Measurements from ENCODE around the gene PDE6C.

Gene PDE6C

DNA sequence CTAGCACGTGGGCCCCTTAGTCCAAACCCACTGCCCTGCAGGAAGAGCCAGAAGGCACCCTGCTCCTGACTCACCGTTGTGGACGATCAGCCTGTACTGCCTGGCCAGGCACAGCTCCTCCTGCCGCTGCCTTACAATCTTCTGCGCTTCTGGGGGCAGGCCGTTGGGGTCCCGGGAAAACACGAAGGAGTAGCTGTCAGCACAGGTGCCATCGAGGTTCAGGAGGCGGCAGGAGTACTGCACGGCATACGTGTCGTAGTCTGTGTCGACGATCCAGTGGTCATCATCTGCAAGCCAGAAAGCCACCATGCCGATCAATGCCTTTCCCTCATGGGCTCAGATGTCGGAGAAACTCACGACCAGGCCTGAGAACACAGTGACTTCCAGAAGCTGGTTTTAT is 18.6 kb upstream of the PDE6C start:
- H3K27me3 ChIP-seq (ENCODE audit: low read depth, low read length): no peaks in the 10 kb centered on the region
- H3K4me2 ChIP-seq (ENCODE audit: low read length): no peak overlapping the region
- H3K79me2 ChIP-seq (ENCODE audit: low read length): no peaks in the 10 kb centered on the region
- no peaks in the 10 kb centered on the region for H3K9me3 ChIP-seq (ENCODE audit: insufficient read depth, low read length)
- H3K4me1 ChIP-seq (ENCODE audit: low read length): no peaks in the 10 kb centered on the region
- H3K4me3 ChIP-seq (ENCODE audit: low read length): no peak overlapping the region
- no peak overlapping the region for H3K27ac ChIP-seq (ENCODE audit: low read length)
- no peak overlapping the region for H2AFZ ChIP-seq (ENCODE audit: low read depth, low read length)
- no peaks in the 10 kb centered on the region for H4K20me1 ChIP-seq (ENCODE audit: insufficient read depth, low read length)
- no peaks in the 10 kb centered on the region for H3K36me3 ChIP-seq (replicated peaks; ENCODE audit: low read depth, low read length)
- H3K9ac ChIP-seq (ENCODE audit: low read length): no peak overlapping the region
- TF ChIP-seq, protein P1, sequence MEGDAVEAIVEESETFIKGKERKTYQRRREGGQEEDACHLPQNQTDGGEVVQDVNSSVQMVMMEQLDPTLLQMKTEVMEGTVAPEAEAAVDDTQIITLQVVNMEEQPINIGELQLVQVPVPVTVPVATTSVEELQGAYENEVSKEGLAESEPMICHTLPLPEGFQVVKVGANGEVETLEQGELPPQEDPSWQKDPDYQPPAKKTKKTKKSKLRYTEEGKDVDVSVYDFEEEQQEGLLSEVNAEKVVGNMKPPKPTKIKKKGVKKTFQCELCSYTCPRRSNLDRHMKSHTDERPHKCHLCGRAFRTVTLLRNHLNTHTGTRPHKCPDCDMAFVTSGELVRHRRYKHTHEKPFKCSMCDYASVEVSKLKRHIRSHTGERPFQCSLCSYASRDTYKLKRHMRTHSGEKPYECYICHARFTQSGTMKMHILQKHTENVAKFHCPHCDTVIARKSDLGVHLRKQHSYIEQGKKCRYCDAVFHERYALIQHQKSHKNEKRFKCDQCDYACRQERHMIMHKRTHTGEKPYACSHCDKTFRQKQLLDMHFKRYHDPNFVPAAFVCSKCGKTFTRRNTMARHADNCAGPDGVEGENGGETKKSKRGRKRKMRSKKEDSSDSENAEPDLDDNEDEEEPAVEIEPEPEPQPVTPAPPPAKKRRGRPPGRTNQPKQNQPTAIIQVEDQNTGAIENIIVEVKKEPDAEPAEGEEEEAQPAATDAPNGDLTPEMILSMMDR (IDR thresholded peaks at IDR 0.05; ENCODE audit: low read depth, low read length): no peak
- no peak for TF ChIP-seq EZH2phosphoT487 (IDR thresholded peaks at IDR 0.05; ENCODE audit: low read depth)

DNA sequence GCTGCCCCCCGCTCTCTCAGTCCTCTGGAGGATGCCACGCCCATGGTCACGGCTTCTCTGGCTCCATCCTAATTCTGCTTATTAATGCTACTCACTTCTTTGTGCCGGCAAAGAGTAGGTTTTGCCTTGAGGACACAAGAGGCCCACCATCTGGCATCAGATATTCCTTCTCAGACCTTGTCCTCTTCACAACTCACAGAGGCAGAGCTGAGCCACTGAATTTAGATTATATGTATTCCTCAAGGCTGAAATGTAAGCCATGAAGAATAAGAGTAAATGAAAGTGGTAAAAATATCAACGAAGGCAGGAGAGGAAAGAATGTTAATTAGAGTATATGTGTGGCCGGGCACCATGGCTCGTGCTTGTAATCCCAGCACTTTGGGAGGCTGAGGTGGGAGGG is 17.8 kb upstream of the PDE6C start:
- Histone ChIP-seq H3K36me3 (replicated peaks; ENCODE audit: low read depth, low read length) (no peaks in the 10 kb centered on the region), H3K27ac (ENCODE audit: low read length) (no peak overlapping the region), H3K4me2 (ENCODE audit: low read length) (no peak overlapping the region), H4K20me1 (ENCODE audit: insufficient read depth, low read length) (no peaks in the 10 kb centered on the region), H3K79me2 (ENCODE audit: low read length) (no peaks in the 10 kb centered on the region), H3K4me3 (ENCODE audit: low read length) (no peak overlapping the region), H3K9ac (ENCODE audit: low read length) (no peak overlapping the region), H3K27me3 (ENCODE audit: low read depth, low read length) (no peaks in the 10 kb centered on the region), H2AFZ (ENCODE audit: low read depth, low read length) (no peak overlapping the region), H3K4me1 (ENCODE audit: low read length) (no peaks in the 10 kb centered on the region), H3K9me3 (ENCODE audit: insufficient read depth, low read length) (no peaks in the 10 kb centered on the region)
- TF ChIP-seq, protein P1 (IDR thresholded peaks at IDR 0.05; ENCODE audit: low read depth, low read length): no peak
- TF ChIP-seq EZH2phosphoT487 (IDR thresholded peaks at IDR 0.05; ENCODE audit: low read depth): no peak

DNA sequence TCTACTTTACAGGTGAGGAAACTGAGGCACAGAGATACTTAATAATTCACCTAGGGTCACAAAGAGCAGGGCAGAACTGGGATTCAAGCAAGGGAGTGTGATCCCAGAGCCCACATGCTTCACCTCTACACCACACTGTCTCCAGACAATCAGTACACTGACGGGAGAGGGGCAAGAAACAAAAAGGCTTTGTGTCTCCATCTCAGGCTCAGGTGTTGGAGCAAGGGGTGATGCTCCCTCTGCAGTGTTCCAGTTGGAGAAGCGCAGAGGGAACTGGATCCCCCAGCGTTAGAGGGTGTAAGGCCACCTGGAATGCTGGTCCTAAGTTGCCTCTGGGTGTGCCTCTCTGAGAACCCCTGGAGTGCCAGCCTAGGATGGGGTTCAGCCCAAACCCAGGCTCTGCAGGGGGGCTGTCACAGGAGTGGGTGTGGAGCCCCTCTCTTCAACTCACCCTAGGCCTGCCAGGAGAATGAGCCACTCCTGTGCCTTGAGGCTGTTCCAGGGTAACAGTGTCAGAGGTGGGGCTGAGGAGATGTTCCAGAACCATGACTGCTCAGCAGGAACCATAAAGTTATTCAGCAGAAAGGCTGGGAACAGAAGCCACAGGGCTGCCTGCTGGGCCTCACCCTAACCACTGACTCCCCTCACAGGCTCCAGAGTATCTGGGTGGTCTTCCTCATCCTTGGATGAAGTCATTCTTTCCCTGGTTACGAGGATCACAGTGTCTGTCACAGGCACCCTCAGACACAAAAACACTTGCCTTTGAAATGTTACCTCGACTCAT is 16.8 kb upstream of the PDE6C start:
- no peaks in the 10 kb centered on the region for H3K4me1 ChIP-seq (ENCODE audit: low read length)
- H3K27ac ChIP-seq (ENCODE audit: low read length): no peak overlapping the region
- H3K4me3 ChIP-seq (ENCODE audit: low read length): no peak overlapping the region
- no peaks in the 10 kb centered on the region for H3K9me3 ChIP-seq (ENCODE audit: insufficient read depth, low read length)
- H3K4me2 ChIP-seq (ENCODE audit: low read length): no peak overlapping the region
- no peaks in the 10 kb centered on the region for H4K20me1 ChIP-seq (ENCODE audit: insufficient read depth, low read length)
- H3K79me2 ChIP-seq (ENCODE audit: low read length): no peaks in the 10 kb centered on the region
- H3K27me3 ChIP-seq (ENCODE audit: low read depth, low read length): no peaks in the 10 kb centered on the region
- H3K9ac ChIP-seq (ENCODE audit: low read length): no peak overlapping the region
- no peak for TF ChIP-seq EZH2phosphoT487 (IDR thresholded peaks at IDR 0.05; ENCODE audit: low read depth)
- TF ChIP-seq, protein P1 (IDR thresholded peaks at IDR 0.05; ENCODE audit: low read depth, low read length): no peak
- H2AFZ ChIP-seq (ENCODE audit: low read depth, low read length): no peak overlapping the region
- no peaks in the 10 kb centered on the region for H3K36me3 ChIP-seq (replicated peaks; ENCODE audit: low read depth, low read length)

- no peak overlapping the region for H3K4me2 ChIP-seq (ENCODE audit: low read length)
- no peak overlapping the region for H3K9ac ChIP-seq (ENCODE audit: low read length)
These were observed 15.8 kb upstream of the PDE6C start for GRCh38 chr10:93596539-93596938.

More at GRCh38 chr10:93596539-93596938, 15.8 kb upstream of the PDE6C start:
- no peak overlapping the region for H2AFZ ChIP-seq (ENCODE audit: low read depth, low read length)
- no peak overlapping the region for H3K4me3 ChIP-seq (ENCODE audit: low read length)
- no peaks in the 10 kb centered on the region for H3K36me3 ChIP-seq (replicated peaks; ENCODE audit: low read depth, low read length)
- no peaks in the 10 kb centered on the region for H4K20me1 ChIP-seq (ENCODE audit: insufficient read depth, low read length)
- no peak overlapping the region for H3K27ac ChIP-seq (ENCODE audit: low read length)
- H3K27me3 ChIP-seq (ENCODE audit: low read depth, low read length): no peaks in the 10 kb centered on the region
- H3K4me1 ChIP-seq (ENCODE audit: low read length): no peaks in the 10 kb centered on the region
- H3K79me2 ChIP-seq (ENCODE audit: low read length): no peaks in the 10 kb centered on the region
- H3K9me3 ChIP-seq (ENCODE audit: insufficient read depth, low read length): no peaks in the 10 kb centered on the region
- no peak for TF ChIP-seq EZH2phosphoT487 (IDR thresholded peaks at IDR 0.05; ENCODE audit: low read depth)
- TF ChIP-seq, protein P1 (IDR thresholded peaks at IDR 0.05; ENCODE audit: low read depth, low read length): 0 out of 2 replicates have a peak, but pooled peaks have one; percentile 8

Data from OCI-LY3 (cell line).